Measurements from ENCODE around the gene SHH.

The SHH gene

DNA sequence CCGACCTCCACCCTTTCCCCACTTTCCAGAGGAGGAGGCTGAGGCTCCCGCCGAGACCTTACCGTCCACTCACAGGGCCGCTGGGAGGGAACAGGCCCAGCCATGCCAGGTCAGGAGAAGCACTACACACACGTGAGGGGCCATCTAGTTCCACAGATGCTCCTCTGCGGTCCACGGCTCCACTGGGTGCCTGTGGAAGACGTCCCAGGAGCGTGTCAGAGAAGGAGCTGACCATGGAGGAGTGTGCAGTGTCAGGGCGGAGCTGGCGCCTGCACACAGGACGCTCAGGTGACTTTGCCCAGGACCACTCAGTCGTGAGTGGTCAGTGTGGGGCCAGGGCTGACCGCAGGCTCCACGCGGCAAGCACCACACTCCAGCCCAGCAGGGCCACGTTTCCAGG lies 8.0 kb upstream of the SHH start:
- no peak for TF ChIP-seq CSDC2 (CRISPR knock-in tag; IDR thresholded peaks at IDR 0.05)
- TF ChIP-seq, protein P1, sequence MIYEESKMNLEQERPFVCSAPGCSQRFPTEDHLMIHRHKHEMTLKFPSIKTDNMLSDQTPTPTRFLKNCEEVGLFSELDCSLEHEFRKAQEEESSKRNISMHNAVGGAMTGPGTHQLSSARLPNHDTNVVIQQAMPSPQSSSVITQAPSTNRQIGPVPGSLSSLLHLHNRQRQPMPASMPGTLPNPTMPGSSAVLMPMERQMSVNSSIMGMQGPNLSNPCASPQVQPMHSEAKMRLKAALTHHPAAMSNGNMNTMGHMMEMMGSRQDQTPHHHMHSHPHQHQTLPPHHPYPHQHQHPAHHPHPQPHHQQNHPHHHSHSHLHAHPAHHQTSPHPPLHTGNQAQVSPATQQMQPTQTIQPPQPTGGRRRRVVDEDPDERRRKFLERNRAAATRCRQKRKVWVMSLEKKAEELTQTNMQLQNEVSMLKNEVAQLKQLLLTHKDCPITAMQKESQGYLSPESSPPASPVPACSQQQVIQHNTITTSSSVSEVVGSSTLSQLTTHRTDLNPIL (CRISPR knock-in tag; IDR thresholded peaks at IDR 0.05; ENCODE audit: low read depth): no peak
- TF ChIP-seq TCF4 (CRISPR knock-in tag; IDR thresholded peaks at IDR 0.05; ENCODE audit: borderline replicate concordance): no peak
- TF ChIP-seq, protein P2, sequence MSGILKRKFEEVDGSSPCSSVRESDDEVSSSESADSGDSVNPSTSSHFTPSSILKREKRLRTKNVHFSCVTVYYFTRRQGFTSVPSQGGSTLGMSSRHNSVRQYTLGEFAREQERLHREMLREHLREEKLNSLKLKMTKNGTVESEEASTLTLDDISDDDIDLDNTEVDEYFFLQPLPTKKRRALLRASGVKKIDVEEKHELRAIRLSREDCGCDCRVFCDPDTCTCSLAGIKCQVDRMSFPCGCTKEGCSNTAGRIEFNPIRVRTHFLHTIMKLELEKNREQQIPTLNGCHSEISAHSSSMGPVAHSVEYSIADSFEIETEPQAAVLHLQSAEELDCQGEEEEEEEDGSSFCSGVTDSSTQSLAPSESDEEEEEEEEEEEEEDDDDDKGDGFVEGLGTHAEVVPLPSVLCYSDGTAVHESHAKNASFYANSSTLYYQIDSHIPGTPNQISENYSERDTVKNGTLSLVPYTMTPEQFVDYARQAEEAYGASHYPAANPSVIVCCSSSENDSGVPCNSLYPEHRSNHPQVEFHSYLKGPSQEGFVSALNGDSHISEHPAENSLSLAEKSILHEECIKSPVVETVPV (CRISPR knock-in tag; IDR thresholded peaks at IDR 0.05): no peak
- no peak for TF ChIP-seq ZNF70 (CRISPR knock-in tag; IDR thresholded peaks at IDR 0.05)
- ATAC-seq: no peak

DNA sequence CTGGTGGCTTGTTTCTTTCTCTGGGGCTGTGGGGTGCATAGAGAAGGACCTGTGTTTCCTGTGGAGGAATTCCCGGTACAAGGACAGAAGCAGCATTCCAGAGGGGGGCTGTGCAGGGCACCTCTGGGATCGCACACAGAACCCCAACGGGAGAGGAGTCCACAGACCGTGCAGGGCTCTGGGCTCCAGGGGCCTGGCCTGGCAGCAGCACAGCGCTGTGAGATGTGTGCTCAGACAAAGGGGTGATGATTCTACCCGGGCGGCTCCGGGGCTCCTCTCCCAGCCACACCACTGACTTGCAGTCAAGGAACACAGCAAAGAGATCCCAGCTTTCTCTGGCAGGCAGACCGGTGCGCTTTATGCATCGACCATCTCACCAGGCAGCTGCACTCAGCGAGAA lies 6.9 kb upstream of the SHH start:
- no peak for ATAC-seq
- TF ChIP-seq ZC3H10 (CRISPR knock-in tag; IDR thresholded peaks at IDR 0.05): no peak
- no peak for TF ChIP-seq TOX (CRISPR knock-in tag; IDR thresholded peaks at IDR 0.05; ENCODE audit: borderline replicate concordance)
- TF ChIP-seq ZNF8 (CRISPR knock-in tag; IDR thresholded peaks at IDR 0.05): no peak
- TF ChIP-seq SNAI2 (CRISPR knock-in tag; IDR thresholded peaks at IDR 0.05): no peak
- TF ChIP-seq ZFP30 (CRISPR knock-in tag; IDR thresholded peaks at IDR 0.05): no peak
- no peak for TF ChIP-seq ISL1 (CRISPR knock-in tag; IDR thresholded peaks at IDR 0.05)
- no peak for TF ChIP-seq BACH2 (CRISPR knock-in tag; IDR thresholded peaks at IDR 0.05; ENCODE audit: borderline replicate concordance)
- no peak for TF ChIP-seq TCF4 (CRISPR knock-in tag; IDR thresholded peaks at IDR 0.05; ENCODE audit: borderline replicate concordance)
- TF ChIP-seq, protein P1 (CRISPR knock-in tag; IDR thresholded peaks at IDR 0.05; ENCODE audit: low read depth): no peak
- TF ChIP-seq CSDC2 (CRISPR knock-in tag; IDR thresholded peaks at IDR 0.05): no peak
- TF ChIP-seq, protein P3, sequence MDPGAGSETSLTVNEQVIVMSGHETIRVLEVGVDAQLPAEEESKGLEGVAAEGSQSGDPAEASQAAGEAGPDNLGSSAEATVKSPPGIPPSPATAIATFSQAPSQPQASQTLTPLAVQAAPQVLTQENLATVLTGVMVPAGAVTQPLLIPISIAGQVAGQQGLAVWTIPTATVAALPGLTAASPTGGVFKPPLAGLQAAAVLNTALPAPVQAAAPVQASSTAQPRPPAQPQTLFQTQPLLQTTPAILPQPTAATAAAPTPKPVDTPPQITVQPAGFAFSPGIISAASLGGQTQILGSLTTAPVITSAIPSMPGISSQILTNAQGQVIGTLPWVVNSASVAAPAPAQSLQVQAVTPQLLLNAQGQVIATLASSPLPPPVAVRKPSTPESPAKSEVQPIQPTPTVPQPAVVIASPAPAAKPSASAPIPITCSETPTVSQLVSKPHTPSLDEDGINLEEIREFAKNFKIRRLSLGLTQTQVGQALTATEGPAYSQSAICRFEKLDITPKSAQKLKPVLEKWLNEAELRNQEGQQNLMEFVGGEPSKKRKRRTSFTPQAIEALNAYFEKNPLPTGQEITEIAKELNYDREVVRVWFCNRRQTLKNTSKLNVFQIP (CRISPR knock-in tag; IDR thresholded peaks at IDR 0.05; ENCODE audit: borderline replicate concordance, low read depth): no peak
- no peak for TF ChIP-seq OSR1 (CRISPR knock-in tag; IDR thresholded peaks at IDR 0.05)
- TF ChIP-seq, protein P4, sequence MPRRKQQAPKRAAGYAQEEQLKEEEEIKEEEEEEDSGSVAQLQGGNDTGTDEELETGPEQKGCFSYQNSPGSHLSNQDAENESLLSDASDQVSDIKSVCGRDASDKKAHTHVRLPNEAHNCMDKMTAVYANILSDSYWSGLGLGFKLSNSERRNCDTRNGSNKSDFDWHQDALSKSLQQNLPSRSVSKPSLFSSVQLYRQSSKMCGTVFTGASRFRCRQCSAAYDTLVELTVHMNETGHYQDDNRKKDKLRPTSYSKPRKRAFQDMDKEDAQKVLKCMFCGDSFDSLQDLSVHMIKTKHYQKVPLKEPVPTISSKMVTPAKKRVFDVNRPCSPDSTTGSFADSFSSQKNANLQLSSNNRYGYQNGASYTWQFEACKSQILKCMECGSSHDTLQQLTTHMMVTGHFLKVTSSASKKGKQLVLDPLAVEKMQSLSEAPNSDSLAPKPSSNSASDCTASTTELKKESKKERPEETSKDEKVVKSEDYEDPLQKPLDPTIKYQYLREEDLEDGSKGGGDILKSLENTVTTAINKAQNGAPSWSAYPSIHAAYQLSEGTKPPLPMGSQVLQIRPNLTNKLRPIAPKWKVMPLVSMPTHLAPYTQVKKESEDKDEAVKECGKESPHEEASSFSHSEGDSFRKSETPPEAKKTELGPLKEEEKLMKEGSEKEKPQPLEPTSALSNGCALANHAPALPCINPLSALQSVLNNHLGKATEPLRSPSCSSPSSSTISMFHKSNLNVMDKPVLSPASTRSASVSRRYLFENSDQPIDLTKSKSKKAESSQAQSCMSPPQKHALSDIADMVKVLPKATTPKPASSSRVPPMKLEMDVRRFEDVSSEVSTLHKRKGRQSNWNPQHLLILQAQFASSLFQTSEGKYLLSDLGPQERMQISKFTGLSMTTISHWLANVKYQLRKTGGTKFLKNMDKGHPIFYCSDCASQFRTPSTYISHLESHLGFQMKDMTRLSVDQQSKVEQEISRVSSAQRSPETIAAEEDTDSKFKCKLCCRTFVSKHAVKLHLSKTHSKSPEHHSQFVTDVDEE (CRISPR knock-in tag; IDR thresholded peaks at IDR 0.05): no peak
- no peak for TF ChIP-seq ZNF565 (CRISPR knock-in tag; conservative IDR thresholded peaks at IDR 0.05; ENCODE audit: low read depth)
- TF ChIP-seq RARB (CRISPR knock-in tag; IDR thresholded peaks at IDR 0.05): no peak
- no peak for TF ChIP-seq GLIS3 (CRISPR knock-in tag; IDR thresholded peaks at IDR 0.05)
- TF ChIP-seq ESRRG (CRISPR knock-in tag; IDR thresholded peaks at IDR 0.05): no peak
- TF ChIP-seq ARNTL (CRISPR knock-in tag; IDR thresholded peaks at IDR 0.05; ENCODE audit: borderline replicate concordance, low read depth): no peak

DNA sequence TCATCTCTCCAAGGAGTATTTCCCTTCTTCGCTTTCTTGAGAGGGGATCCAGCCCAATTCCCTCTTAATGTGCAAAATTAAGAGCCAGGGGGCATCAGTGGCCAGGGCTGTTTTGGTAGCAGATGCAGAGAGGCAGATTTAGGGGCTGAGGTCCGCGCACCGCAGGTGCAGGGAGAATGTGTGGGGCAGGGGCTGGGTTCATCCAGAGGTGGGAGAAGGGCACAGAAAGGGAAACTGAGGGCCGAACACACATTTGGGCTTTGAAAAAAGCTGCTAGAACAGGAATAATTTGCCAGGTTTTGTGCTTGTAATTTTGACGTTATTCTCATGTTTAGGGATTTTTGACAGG lies 6.5 kb upstream of the SHH start:
- TF ChIP-seq PPARA (CRISPR knock-in tag; IDR thresholded peaks at IDR 0.05; ENCODE audit: borderline replicate concordance) (no peak), SNAI2 (CRISPR knock-in tag; IDR thresholded peaks at IDR 0.05) (no peak), GLIS3 (CRISPR knock-in tag; IDR thresholded peaks at IDR 0.05) (no peak), ISL1 (CRISPR knock-in tag; IDR thresholded peaks at IDR 0.05) (no peak), TOX (CRISPR knock-in tag; IDR thresholded peaks at IDR 0.05; ENCODE audit: borderline replicate concordance) (no peak), ARNTL (CRISPR knock-in tag; IDR thresholded peaks at IDR 0.05; ENCODE audit: borderline replicate concordance, low read depth) (no peak), ZNF70 (CRISPR knock-in tag; IDR thresholded peaks at IDR 0.05) (no peak)
- no peak for ATAC-seq

All from SK-N-SH treated with all-trans-retinoic acid at 6 μM for 48 hours (cell line).